Measurements from ENCODE around the gene STING1.

STING1 gene

DNA sequence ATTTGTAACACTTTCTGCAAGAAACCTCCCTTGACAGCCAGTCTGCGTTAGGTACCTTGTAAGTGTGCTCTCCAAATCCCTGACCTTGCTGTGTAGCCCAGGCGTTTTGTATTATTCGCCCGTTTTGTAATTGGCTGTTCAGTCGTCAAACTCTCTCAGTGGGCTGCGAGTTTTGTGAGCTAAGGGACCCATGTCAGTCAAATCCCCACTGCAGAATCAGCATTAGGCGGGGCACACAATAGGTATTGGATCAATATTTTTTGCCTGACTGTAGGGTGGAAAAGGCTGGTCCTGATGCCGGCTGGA lies 43.9 kb downstream of the STING1 start:
- Histone ChIP-seq H3K27me3 (ENCODE audit: insufficient read depth, poor library complexity, severe bottlenecking) (no peaks in the 10 kb centered on the region), H3K4me3 (replicated peaks; ENCODE audit: insufficient read depth, low read length) (peak overlapping the region; percentile 83), H3K27ac (replicated peaks) (no peak overlapping the region)
- no peak for TF ChIP-seq POLR2AphosphoS5 (IDR thresholded peaks at IDR 0.05; ENCODE audit: low read depth)
- TF ChIP-seq, protein P1, sequence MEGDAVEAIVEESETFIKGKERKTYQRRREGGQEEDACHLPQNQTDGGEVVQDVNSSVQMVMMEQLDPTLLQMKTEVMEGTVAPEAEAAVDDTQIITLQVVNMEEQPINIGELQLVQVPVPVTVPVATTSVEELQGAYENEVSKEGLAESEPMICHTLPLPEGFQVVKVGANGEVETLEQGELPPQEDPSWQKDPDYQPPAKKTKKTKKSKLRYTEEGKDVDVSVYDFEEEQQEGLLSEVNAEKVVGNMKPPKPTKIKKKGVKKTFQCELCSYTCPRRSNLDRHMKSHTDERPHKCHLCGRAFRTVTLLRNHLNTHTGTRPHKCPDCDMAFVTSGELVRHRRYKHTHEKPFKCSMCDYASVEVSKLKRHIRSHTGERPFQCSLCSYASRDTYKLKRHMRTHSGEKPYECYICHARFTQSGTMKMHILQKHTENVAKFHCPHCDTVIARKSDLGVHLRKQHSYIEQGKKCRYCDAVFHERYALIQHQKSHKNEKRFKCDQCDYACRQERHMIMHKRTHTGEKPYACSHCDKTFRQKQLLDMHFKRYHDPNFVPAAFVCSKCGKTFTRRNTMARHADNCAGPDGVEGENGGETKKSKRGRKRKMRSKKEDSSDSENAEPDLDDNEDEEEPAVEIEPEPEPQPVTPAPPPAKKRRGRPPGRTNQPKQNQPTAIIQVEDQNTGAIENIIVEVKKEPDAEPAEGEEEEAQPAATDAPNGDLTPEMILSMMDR (IDR thresholded peaks at IDR 0.05; ENCODE audit: insufficient read depth, low read length) = no peak
- no peak for DNase-seq (ENCODE audit: low read depth in 1 of 2, low spot score in 1 of 2)

DNA sequence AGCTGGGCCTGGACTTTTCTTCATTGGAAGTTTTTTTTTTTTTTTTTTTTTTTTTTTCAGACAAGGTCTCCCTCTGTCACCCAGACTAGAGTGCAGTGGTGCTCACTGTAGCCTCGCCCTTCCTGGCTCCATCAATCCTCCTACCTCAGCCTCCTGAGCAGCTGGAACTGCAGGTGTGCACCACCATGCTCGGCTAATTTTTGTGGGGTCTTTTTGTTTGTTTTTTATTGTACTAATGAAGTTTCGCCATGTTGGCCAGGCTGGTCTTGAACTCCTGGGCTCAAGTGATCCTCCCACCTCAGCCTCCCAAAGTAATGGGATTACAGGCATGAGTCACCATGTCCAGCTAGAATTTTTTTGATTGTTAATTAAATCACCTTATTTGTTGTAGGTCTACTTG lies 46.9 kb downstream of the STING1 start:
- H3K4me3 ChIP-seq (replicated peaks; ENCODE audit: insufficient read depth, low read length) = no peak overlapping the region
- H3K27me3 ChIP-seq (ENCODE audit: insufficient read depth, poor library complexity, severe bottlenecking) = no peaks in the 10 kb centered on the region
- TF ChIP-seq GABPA (IDR thresholded peaks at IDR 0.05; ENCODE audit: low read depth) = no peak
- no peak for TF ChIP-seq POLR2AphosphoS5 (IDR thresholded peaks at IDR 0.05; ENCODE audit: low read depth)
- TF ChIP-seq, protein P1 (IDR thresholded peaks at IDR 0.05; ENCODE audit: insufficient read depth, low read length) = no peak
- TF ChIP-seq, protein P2, sequence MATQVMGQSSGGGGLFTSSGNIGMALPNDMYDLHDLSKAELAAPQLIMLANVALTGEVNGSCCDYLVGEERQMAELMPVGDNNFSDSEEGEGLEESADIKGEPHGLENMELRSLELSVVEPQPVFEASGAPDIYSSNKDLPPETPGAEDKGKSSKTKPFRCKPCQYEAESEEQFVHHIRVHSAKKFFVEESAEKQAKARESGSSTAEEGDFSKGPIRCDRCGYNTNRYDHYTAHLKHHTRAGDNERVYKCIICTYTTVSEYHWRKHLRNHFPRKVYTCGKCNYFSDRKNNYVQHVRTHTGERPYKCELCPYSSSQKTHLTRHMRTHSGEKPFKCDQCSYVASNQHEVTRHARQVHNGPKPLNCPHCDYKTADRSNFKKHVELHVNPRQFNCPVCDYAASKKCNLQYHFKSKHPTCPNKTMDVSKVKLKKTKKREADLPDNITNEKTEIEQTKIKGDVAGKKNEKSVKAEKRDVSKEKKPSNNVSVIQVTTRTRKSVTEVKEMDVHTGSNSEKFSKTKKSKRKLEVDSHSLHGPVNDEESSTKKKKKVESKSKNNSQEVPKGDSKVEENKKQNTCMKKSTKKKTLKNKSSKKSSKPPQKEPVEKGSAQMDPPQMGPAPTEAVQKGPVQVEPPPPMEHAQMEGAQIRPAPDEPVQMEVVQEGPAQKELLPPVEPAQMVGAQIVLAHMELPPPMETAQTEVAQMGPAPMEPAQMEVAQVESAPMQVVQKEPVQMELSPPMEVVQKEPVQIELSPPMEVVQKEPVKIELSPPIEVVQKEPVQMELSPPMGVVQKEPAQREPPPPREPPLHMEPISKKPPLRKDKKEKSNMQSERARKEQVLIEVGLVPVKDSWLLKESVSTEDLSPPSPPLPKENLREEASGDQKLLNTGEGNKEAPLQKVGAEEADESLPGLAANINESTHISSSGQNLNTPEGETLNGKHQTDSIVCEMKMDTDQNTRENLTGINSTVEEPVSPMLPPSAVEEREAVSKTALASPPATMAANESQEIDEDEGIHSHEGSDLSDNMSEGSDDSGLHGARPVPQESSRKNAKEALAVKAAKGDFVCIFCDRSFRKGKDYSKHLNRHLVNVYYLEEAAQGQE (IDR thresholded peaks at IDR 0.05; ENCODE audit: insufficient replicate concordance, low read depth) = no peak
- TF ChIP-seq SPI1 (IDR thresholded peaks at IDR 0.05; ENCODE audit: borderline replicate concordance, low read depth) = no peak
- H3K27ac ChIP-seq (replicated peaks) = no peak overlapping the region
- DNase-seq (ENCODE audit: low read depth in 1 of 2, low spot score in 1 of 2) = no peak

DNA sequence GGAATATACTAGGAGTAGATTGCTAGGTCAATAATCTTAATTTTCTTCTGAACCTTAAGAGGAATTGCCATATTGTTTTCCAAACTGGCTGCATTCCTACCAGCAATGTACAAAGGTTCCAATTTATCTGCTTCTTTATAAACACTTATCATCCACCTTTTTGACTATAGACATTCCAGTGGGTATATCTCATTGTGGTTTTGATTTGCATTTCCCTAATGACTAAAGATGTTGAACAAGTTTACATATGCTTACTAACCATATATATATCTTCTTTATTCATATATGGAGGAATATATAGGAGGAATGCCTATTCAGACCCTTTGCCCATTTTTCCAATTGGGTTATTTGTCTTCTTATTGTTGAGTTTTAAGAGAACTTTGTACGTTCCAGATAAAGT lies 50.9 kb downstream of the STING1 start:
- no peak for TF ChIP-seq POLR2AphosphoS5 (IDR thresholded peaks at IDR 0.05; ENCODE audit: low read depth)
- TF ChIP-seq, protein P1 (IDR thresholded peaks at IDR 0.05; ENCODE audit: insufficient read depth, low read length) = no peak
- no peak for TF ChIP-seq GABPA (IDR thresholded peaks at IDR 0.05; ENCODE audit: low read depth)
- no peak for TF ChIP-seq SPI1 (IDR thresholded peaks at IDR 0.05; ENCODE audit: borderline replicate concordance, low read depth)
- TF ChIP-seq, protein P2 (IDR thresholded peaks at IDR 0.05; ENCODE audit: insufficient replicate concordance, low read depth) = no peak
- Histone ChIP-seq H3K27ac (replicated peaks) (no peak overlapping the region), H3K27me3 (ENCODE audit: insufficient read depth, poor library complexity, severe bottlenecking) (no peaks in the 10 kb centered on the region), H3K4me3 (replicated peaks; ENCODE audit: insufficient read depth, low read length) (no peak overlapping the region)
- no peak for DNase-seq (ENCODE audit: low read depth in 1 of 2, low spot score in 1 of 2)

DNA sequence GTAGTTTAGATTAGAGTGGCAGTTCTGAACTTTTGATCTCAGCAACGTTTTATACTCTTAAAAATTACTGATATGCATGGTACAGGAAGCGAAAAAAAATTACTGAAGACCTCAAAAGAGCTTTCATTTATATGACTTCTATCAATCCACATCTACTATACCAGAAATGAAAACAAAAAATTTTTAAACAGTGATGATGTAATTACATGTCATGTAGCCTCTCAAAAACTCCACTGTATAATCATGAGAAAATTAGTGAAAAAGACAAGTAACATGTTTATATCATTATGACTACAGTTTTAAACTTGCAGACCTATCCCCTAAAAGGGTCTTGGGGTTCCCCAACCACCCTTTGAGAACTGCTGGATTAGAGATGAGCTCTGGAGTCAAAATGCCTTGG lies 52.5 kb downstream of the STING1 start:
- no peaks in the 10 kb centered on the region for H3K27me3 ChIP-seq (ENCODE audit: insufficient read depth, poor library complexity, severe bottlenecking)
- no peak overlapping the region for H3K27ac ChIP-seq (replicated peaks)
- no peak for DNase-seq (ENCODE audit: low read depth in 1 of 2, low spot score in 1 of 2)
- H3K4me3 ChIP-seq (replicated peaks; ENCODE audit: insufficient read depth, low read length) = no peak overlapping the region
- TF ChIP-seq, protein P1 (IDR thresholded peaks at IDR 0.05; ENCODE audit: insufficient read depth, low read length) = no peak
- no peak for TF ChIP-seq SPI1 (IDR thresholded peaks at IDR 0.05; ENCODE audit: borderline replicate concordance, low read depth)
- TF ChIP-seq, protein P2 (IDR thresholded peaks at IDR 0.05; ENCODE audit: insufficient replicate concordance, low read depth) = no peak
- no peak for TF ChIP-seq GABPA (IDR thresholded peaks at IDR 0.05; ENCODE audit: low read depth)
- TF ChIP-seq POLR2AphosphoS5 (IDR thresholded peaks at IDR 0.05; ENCODE audit: low read depth) = no peak
